ENCODE results near the gene GDI1.

The GDI1 gene

GRCh38 chrX:154409222-154409871 is 27.6 kb upstream of the GDI1 start, which contains the start of gene DNASE1L1:
TSS of gene DNASE1L1 (minus strand) at chrX:154409254. CDS start at chrX:154405568, 3,686 bp downstream.
- DNase-seq = peak; percentile 85

GRCh38 chrX:154411981-154412340 is 25.0 kb upstream of the GDI1 start:
- DNase-seq = peak; percentile 76

GRCh38 chrX:154412468-154412867 is 24.5 kb upstream of the GDI1 start:
- DNase-seq = peak; percentile 61

GRCh38 chrX:154413142-154413541 is 23.8 kb upstream of the GDI1 start:
- no peak for DNase-seq

- peak; percentile 22 for DNase-seq
These were observed 19.8 kb upstream of the GDI1 start for GRCh38 chrX:154417157-154417556.

GRCh38 chrX:154419189-154419588 is 17.8 kb upstream of the GDI1 start:
- no peak for DNase-seq

GRCh38 chrX:154419688-154420401 is 17.1 kb upstream of the GDI1 start:
- DNase-seq = no peak

GRCh38 chrX:154420402-154420756 is 16.6 kb upstream of the GDI1 start:
- no peak for DNase-seq

- peak; percentile 14 for DNase-seq
These were observed 9.8 kb upstream of the GDI1 start for GRCh38 chrX:154426916-154427770.

GRCh38 chrX:154428176-154429171 is 8.5 kb upstream of the GDI1 start, which contains the start of gene ATP6AP1:
TSS of gene ATP6AP1 (plus strand) at chrX:154428677. CDS start at chrX:154428693, 16 bp downstream.
- DNase-seq = peak; percentile 94

GRCh38 chrX:154429711-154430110 is 7.2 kb upstream of the GDI1 start:
- DNase-seq = peak; percentile 10

GRCh38 chrX:154430479-154430878 is 6.5 kb upstream of the GDI1 start:
- DNase-seq = peak; percentile 23

- DNase-seq = peak; percentile 44
These were observed 6.0 kb upstream of the GDI1 start for GRCh38 chrX:154430916-154431315.

- peak; percentile 46 for DNase-seq
These were observed 5.6 kb upstream of the GDI1 start for GRCh38 chrX:154431341-154431740.

- no peak for DNase-seq
These were observed 4.7 kb upstream of the GDI1 start for GRCh38 chrX:154432210-154432609.

GRCh38 chrX:154433605-154434004 is 3.3 kb upstream of the GDI1 start:
- no peak for DNase-seq

GRCh38 chrX:154434394-154435168 is 2.4 kb upstream of the GDI1 start:
- no peak for DNase-seq

GRCh38 chrX:154435171-154435733 is 1.7 kb upstream of the GDI1 start:
- DNase-seq = no peak

- peak; percentile 42 for DNase-seq
These were observed 476 bp upstream of the GDI1 start for GRCh38 chrX:154436374-154436982.

All from hematopoietic multipotent progenitor cell treated with erythropoietin and hydrocortisone succinate and interleukin-3 and kit ligand, for 6 days (in vitro differentiated cells).